ENCODE data around the gene ASPG.
A peak's percentile ranks its signal among the peaks of the same experiment; 100 is the strongest.

DNA sequence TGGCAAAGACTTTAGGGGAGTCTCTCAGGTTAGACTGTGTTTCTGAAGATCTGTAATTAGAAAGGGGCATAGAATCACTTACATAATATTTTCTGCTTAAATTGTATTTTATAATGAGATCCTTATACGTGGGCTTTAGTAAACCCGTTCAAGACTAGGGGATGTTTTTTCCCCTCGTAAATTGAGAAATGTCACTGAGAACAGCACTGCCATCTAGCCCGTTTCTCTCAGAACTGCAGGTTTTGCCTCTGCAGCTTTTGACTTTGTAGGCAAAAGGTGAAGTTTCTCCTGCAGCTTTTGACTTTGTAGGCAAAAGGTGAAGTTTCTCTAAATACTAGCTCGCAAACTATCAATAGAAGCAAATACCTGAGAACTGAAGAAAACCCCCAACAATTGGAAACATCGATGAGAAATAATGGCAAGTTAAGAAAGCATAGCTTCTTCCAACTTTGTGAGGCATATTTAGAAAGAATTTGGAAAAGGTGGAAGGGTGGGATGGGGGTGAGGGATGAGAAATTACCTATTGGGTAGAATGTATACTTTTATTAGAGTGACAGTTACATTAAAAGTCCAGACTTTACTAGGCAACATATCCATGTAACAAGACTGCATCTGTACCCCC, 9.9 kb upstream of the ASPG start:
- no peak for TF ChIP-seq POLR2A (IDR thresholded peaks at IDR 0.05)
- TF ChIP-seq, protein P1, sequence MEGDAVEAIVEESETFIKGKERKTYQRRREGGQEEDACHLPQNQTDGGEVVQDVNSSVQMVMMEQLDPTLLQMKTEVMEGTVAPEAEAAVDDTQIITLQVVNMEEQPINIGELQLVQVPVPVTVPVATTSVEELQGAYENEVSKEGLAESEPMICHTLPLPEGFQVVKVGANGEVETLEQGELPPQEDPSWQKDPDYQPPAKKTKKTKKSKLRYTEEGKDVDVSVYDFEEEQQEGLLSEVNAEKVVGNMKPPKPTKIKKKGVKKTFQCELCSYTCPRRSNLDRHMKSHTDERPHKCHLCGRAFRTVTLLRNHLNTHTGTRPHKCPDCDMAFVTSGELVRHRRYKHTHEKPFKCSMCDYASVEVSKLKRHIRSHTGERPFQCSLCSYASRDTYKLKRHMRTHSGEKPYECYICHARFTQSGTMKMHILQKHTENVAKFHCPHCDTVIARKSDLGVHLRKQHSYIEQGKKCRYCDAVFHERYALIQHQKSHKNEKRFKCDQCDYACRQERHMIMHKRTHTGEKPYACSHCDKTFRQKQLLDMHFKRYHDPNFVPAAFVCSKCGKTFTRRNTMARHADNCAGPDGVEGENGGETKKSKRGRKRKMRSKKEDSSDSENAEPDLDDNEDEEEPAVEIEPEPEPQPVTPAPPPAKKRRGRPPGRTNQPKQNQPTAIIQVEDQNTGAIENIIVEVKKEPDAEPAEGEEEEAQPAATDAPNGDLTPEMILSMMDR (IDR thresholded peaks at IDR 0.05): peak in 1 of 2 donors; percentile 8
